AG09309 (cell line): ENCODE measurements around the gene SLC2A1.

Experiments used
- DNase-seq: peaks from one replicate; pipeline ENCODE4 v3.0.0-alpha.2; 2010; ENCODE audit warnings: low read depth
- H3K4me3 ChIP-seq: 2 replicates; pipeline ENCODE4 v1.5.1; 2011; ENCODE audit warnings: mild to moderate bottlenecking, low read depth, low read length, moderate library complexity; ENCODE audit not compliant: control insufficient read depth
- CTCF ChIP-seq: IDR thresholded peaks from 2 replicates; pipeline ENCODE4 v1.5.1; 2011; ENCODE audit warnings: mild to moderate bottlenecking, low read depth, low read length, inconsistent platforms; ENCODE audit not compliant: insufficient read depth, control insufficient read depth; ENCODE audit errors: missing control alignments

The SLC2A1 gene

GRCh38 chr1:42891465-42892138 lies 67.1 kb downstream of the SLC2A1 start:
- H3K4me3 ChIP-seq = no peak overlapping the region
- DNase-seq = no peak
- TF ChIP-seq CTCF = no peak

GRCh38 chr1:42889264-42889663 lies 69.4 kb downstream of the SLC2A1 start:
- no peak overlapping the region for H3K4me3 ChIP-seq
- no peak for DNase-seq
- TF ChIP-seq CTCF = no peak

- H3K4me3 ChIP-seq = no peak overlapping the region
- no peak for DNase-seq
- TF ChIP-seq CTCF = no peak
Measured at GRCh38 chr1:42888013-42888633, 70.5 kb downstream of the SLC2A1 start.

GRCh38 chr1:42887366-42887765 lies 71.3 kb downstream of the SLC2A1 start:
- H3K4me3 ChIP-seq = no peak overlapping the region
- no peak for DNase-seq
- TF ChIP-seq CTCF = no peak

- no peak for DNase-seq
- TF ChIP-seq CTCF = no peak
- H3K4me3 ChIP-seq = no peak overlapping the region
Measured at GRCh38 chr1:42886800-42887199, 71.9 kb downstream of the SLC2A1 start.

GRCh38 chr1:42886046-42886739 lies 72.5 kb downstream of the SLC2A1 start:
- no peak for DNase-seq
- TF ChIP-seq CTCF = no peak
- no peak overlapping the region for H3K4me3 ChIP-seq
